HG02678 (cell line): ENCODE data around the gene L1CAM.

Source experiments
- ATAC-seq: cut with Tn5 transposase; IDR thresholded peaks from one replicate; pipeline ENCODE4 v1.9.1; 2021; ENCODE audit warnings: mild to moderate bottlenecking, moderate library complexity; ENCODE audit not compliant: unreplicated experiment

L1CAM gene

GRCh38 chrX:153866302-153867019, 19.5 kb downstream of the L1CAM start:
- no peak for ATAC-seq

- ATAC-seq, result no peak
Measured at GRCh38 chrX:153865685-153866084, 20.3 kb downstream of the L1CAM start.

- ATAC-seq, result no peak
Measured at GRCh38 chrX:153865321-153865580, 20.7 kb downstream of the L1CAM start.

GRCh38 chrX:153864561-153865320, 21.2 kb downstream of the L1CAM start:
- ATAC-seq, result no peak

- ATAC-seq, result no peak
Measured at GRCh38 chrX:153864101-153864500, 21.9 kb downstream of the L1CAM start.

- no peak for ATAC-seq
Measured at GRCh38 chrX:153863251-153863991, 22.6 kb downstream of the L1CAM start.

- no peak for ATAC-seq
Measured at GRCh38 chrX:153862369-153863250, 23.4 kb downstream of the L1CAM start.

- ATAC-seq, result no peak
Measured at GRCh38 chrX:153861733-153862310, 24.2 kb downstream of the L1CAM start.

- no peak for ATAC-seq
Measured at GRCh38 chrX:153861151-153861550, 24.8 kb downstream of the L1CAM start.

- ATAC-seq, result no peak
Measured at GRCh38 chrX:153857348-153857903, 28.5 kb downstream of the L1CAM start.

- ATAC-seq, result no peak
Measured at GRCh38 chrX:153854702-153855101, 31.3 kb downstream of the L1CAM start.

GRCh38 chrX:153853902-153854267, 32.1 kb downstream of the L1CAM start:
- no peak for ATAC-seq

- ATAC-seq, result no peak
Measured at GRCh38 chrX:153853180-153853901, 32.6 kb downstream of the L1CAM start.

- ATAC-seq, result no peak
Measured at GRCh38 chrX:153851981-153852380, 34.0 kb downstream of the L1CAM start.

GRCh38 chrX:153848325-153848724, 37.6 kb downstream of the L1CAM start:
- no peak for ATAC-seq

GRCh38 chrX:153845842-153846241, 40.1 kb downstream of the L1CAM start:
- ATAC-seq, result no peak

GRCh38 chrX:153845195-153845594, 40.8 kb downstream of the L1CAM start:
- no peak for ATAC-seq

GRCh38 chrX:153844509-153845082, 41.4 kb downstream of the L1CAM start:
- no peak for ATAC-seq

GRCh38 chrX:153836921-153837320, 49.1 kb downstream of the L1CAM start:
- ATAC-seq, result no peak
